Smooth muscle cell (in vitro differentiated cells): Measurements from ENCODE around the gene GIN1. TPM values are rescaled to one million over a fixed set of nuclear protein-coding genes. Genes with fewer than 3 reads are reported as not detected.

ENCODE experiments used
- DNase-seq: peaks from one replicate; lab custom pipeline; 2025; ENCODE audit not compliant: unreplicated experiment; lab: John Stamatoyannopoulos, UW
- H2AFZ ChIP-seq: fragments of 200-600 bp; sonication (generic); 2 replicates; pipeline ENCODE4 v1.6.0; 2016; ENCODE audit warnings: antibody characterized with exemption, low read depth, mild to moderate bottlenecking
- H3F3A ChIP-seq: fragments of 200-600 bp; sonication (generic); 2 replicates; pipeline ENCODE4 v1.6.0; 2017; ENCODE audit warnings: antibody characterized with exemption, low read depth
- H3K27ac ChIP-seq: fragments of 200-600 bp; sonication (generic); 2 replicates; pipeline ENCODE4 v1.5.1; 2016; ENCODE audit warnings: low read depth, mild to moderate bottlenecking
- H3K27me3 ChIP-seq: fragments of 200-600 bp; sonication (generic); 2 replicates; pipeline ENCODE4 v1.6.1; 2016; ENCODE audit warnings: low read depth, mild to moderate bottlenecking
- H3K36me3 ChIP-seq: fragments of 200-600 bp; sonication (generic); 2 replicates; pipeline ENCODE4 v1.5.1; 2016; ENCODE audit warnings: low read depth
- H3K4me1 ChIP-seq: fragments of 200-600 bp; sonication (generic); 2 replicates; pipeline ENCODE4 v1.5.1; 2016; ENCODE audit warnings: low read depth
- H3K4me2 ChIP-seq: fragments of 200-600 bp; sonication (generic); 2 replicates; pipeline ENCODE4 v1.6.0; 2016; ENCODE audit warnings: mild to moderate bottlenecking
- H3K4me3 ChIP-seq: fragments of 200-600 bp; sonication (generic); 2 replicates; pipeline ENCODE4 v1.5.1; 2016; ENCODE audit warnings: mild to moderate bottlenecking
- H3K79me2 ChIP-seq: fragments of 200-600 bp; sonication (generic); 2 replicates; pipeline ENCODE4 v1.6.0; 2016; ENCODE audit warnings: low read depth, mild to moderate bottlenecking
- H3K9ac ChIP-seq: fragments of 200-600 bp; sonication (generic); 2 replicates; pipeline ENCODE4 v1.6.0; 2016; ENCODE audit warnings: low read depth
- H3K9me3 ChIP-seq: fragments of 200-600 bp; sonication (generic); replicated peaks from 2 replicates; pipeline ENCODE4 v1.5.1; 2016; ENCODE audit warnings: low read depth
- H4K20me1 ChIP-seq: fragments of 200-600 bp; sonication (generic); 2 replicates; pipeline ENCODE4 v1.6.0; 2016; ENCODE audit warnings: low read depth
- CTCF ChIP-seq: fragments of 200-600 bp; sonication (generic); IDR thresholded peaks from 2 replicates; pipeline ENCODE4 v1.5.1; 2017; ENCODE audit warnings: borderline replicate concordance, mild to moderate bottlenecking, antibody characterized with exemption; ENCODE audit not compliant: insufficient read depth, poor library complexity, severe bottlenecking
- WGBS: methylation state at CpG from one replicate; pipeline ENCODE4 v1.1.7; 2016; ENCODE audit warnings: low lambda C conversion rate; 5-methylcytosine and 5-hydroxymethylcytosine counted together
- polyA plus RNA-seq: library from polyadenylated mRNA; unstranded; fragments of >200 nt; fragmentation: Nextera tagmentation; extraction: Ambion mirVana; gene quantifications from 2 replicates; pipeline ENCODE4 v1.2.1, GENCODE V29; 2016
- total RNA-seq: library from RNA; depleted of rRNA; stranded (reverse); fragments of >200 nt; gene quantifications from 2 replicates; pipeline ENCODE4 v1.2.3, GENCODE V29; 2014

The GIN1 gene
- total and polyA plus RNA-seq, 2 experiments from 2014 or later, result 3.6 to 4.8 TPM

- Histone ChIP-seq H2AFZ (no peak overlapping the region), H4K20me1 (no peaks in the 10 kb centered on the region), H3K36me3 (no peaks in the 10 kb centered on the region), H3K79me2 (peaks cover 18% of the 10 kb centered on the region), H3K4me3 (no peak overlapping the region), H3K9ac (no peak overlapping the region), H3F3A (no peaks in the 10 kb centered on the region), H3K27ac (no peak overlapping the region), H3K9me3 (no peaks in the 10 kb centered on the region), H3K4me1 (no peaks in the 10 kb centered on the region), H3K27me3 (no peaks in the 10 kb centered on the region), H3K4me2 (no peak overlapping the region)
- WGBS, result 92% methylated on average over 2 of the region's 2 CpGs
- DNase-seq, result no peak
- no peak for TF ChIP-seq CTCF
Measured at GRCh38 chr5:103111468-103111867, 8.5 kb downstream of the GIN1 start.

- Histone ChIP-seq H3K9me3 (no peaks in the 10 kb centered on the region), H3K4me1 (no peaks in the 10 kb centered on the region), H3K9ac (no peak overlapping the region), H3F3A (no peaks in the 10 kb centered on the region), H3K79me2 (peaks cover 15% of the 10 kb centered on the region), H3K27me3 (no peaks in the 10 kb centered on the region), H4K20me1 (no peaks in the 10 kb centered on the region), H2AFZ (no peak overlapping the region), H3K4me2 (no peak overlapping the region), H3K4me3 (no peak overlapping the region), H3K36me3 (no peaks in the 10 kb centered on the region), H3K27ac (no peak overlapping the region)
- DNase-seq, result no peak
- no peak for TF ChIP-seq CTCF
- 94% methylated on average over 2 of the region's 2 CpGs for WGBS
Measured at GRCh38 chr5:103110403-103110802, 9.5 kb downstream of the GIN1 start.

GRCh38 chr5:103109277-103109676, 10.7 kb downstream of the GIN1 start:
- H3K9ac ChIP-seq, result no peak overlapping the region
- no peaks in the 10 kb centered on the region for H3K27me3 ChIP-seq
- no peaks in the 10 kb centered on the region for H4K20me1 ChIP-seq
- no peaks in the 10 kb centered on the region for H3F3A ChIP-seq
- no peaks in the 10 kb centered on the region for H3K9me3 ChIP-seq
- no peaks in the 10 kb centered on the region for H3K4me1 ChIP-seq
- no peak for TF ChIP-seq CTCF
- no peaks in the 10 kb centered on the region for H3K36me3 ChIP-seq
- no peak overlapping the region for H3K4me3 ChIP-seq
- no peak for DNase-seq
- WGBS, result 65% methylated on average over 1 of the region's 1 CpG
- H3K27ac ChIP-seq, result no peak overlapping the region
- H2AFZ ChIP-seq, result no peak overlapping the region
- H3K4me2 ChIP-seq, result no peak overlapping the region
- peaks cover 7% of the 10 kb centered on the region for H3K79me2 ChIP-seq

GRCh38 chr5:103108086-103108485, 11.9 kb downstream of the GIN1 start:
- Histone ChIP-seq H3K9ac (no peak overlapping the region), H3K36me3 (no peaks in the 10 kb centered on the region), H3K27me3 (no peaks in the 10 kb centered on the region), H3K4me1 (no peaks in the 10 kb centered on the region), H3K27ac (no peak overlapping the region), H3K4me3 (no peak overlapping the region), H3F3A (no peaks in the 10 kb centered on the region), H4K20me1 (no peaks in the 10 kb centered on the region), H3K79me2 (peaks cover 7% of the 10 kb centered on the region), H2AFZ (no peak overlapping the region), H3K4me2 (no peak overlapping the region), H3K9me3 (no peaks in the 10 kb centered on the region)
- 95% methylated on average over 2 of the region's 2 CpGs for WGBS
- DNase-seq, result no peak
- no peak for TF ChIP-seq CTCF
